C4-2B (cell line): ENCODE data around the gene PTPRN2.

Source experiments
- ZFX ChIP-seq: fragments of 450-650 bp; IDR thresholded peaks from 2 replicates; pipeline ENCODE4 v1.6.1; 2017
- TF ChIP-seq, protein P1 (sequence below): fragments of 450-650 bp; conservative IDR thresholded peaks from 2 replicates; pipeline ENCODE4 v1.5.1; 2017; ENCODE audit warnings: mild to moderate bottlenecking

DNA sequence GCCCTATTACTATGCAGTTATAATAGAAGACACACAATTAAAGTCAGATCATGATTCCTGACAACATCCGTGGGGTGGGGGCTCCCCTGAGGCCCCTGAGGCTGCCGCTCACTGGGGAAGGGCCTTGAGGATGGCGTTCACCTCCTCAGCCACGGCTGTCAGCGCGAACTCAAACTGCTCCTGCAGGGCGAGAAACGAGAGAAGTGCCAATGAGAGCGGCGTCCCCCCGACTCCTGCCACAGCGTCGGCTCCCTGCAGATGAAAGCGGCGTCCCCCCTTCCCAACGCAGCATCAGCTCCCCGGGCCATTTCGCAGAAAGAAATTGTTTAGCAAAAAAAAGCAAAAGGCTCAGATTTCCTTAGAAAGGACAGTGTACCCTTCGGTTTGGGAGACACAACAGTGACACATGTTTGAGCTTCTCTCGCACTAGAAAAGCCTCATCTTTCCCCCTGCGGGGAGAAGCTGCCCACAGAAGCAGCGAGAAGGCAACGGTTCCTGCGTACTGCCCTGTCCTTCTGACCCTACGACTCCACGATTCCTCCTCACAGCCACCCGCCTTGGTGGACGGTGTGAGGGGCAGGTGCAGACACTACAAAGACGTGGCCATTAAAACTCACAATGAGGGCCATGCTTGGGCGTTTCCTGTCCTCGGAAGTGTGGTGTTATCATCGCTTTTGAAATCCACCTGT is 1046.9 kb downstream of the PTPRN2 start:
- TF ChIP-seq, protein P1, sequence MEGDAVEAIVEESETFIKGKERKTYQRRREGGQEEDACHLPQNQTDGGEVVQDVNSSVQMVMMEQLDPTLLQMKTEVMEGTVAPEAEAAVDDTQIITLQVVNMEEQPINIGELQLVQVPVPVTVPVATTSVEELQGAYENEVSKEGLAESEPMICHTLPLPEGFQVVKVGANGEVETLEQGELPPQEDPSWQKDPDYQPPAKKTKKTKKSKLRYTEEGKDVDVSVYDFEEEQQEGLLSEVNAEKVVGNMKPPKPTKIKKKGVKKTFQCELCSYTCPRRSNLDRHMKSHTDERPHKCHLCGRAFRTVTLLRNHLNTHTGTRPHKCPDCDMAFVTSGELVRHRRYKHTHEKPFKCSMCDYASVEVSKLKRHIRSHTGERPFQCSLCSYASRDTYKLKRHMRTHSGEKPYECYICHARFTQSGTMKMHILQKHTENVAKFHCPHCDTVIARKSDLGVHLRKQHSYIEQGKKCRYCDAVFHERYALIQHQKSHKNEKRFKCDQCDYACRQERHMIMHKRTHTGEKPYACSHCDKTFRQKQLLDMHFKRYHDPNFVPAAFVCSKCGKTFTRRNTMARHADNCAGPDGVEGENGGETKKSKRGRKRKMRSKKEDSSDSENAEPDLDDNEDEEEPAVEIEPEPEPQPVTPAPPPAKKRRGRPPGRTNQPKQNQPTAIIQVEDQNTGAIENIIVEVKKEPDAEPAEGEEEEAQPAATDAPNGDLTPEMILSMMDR = no peak
- TF ChIP-seq ZFX = no peak
